GM12874 (cell line): ENCODE results near the gene MYO15B.
A peak's percentile ranks its signal among the peaks of the same experiment; 100 is the strongest.

Source experiments
- TF ChIP-seq, protein P1 (sequence below): IDR thresholded peaks from 2 replicates; pipeline ENCODE4 v1.5.1; 2011; ENCODE audit warnings: low read depth, mild to moderate bottlenecking, control low read depth, low read length, moderate library complexity; ENCODE audit not compliant: insufficient read depth

MYO15B gene

DNA sequence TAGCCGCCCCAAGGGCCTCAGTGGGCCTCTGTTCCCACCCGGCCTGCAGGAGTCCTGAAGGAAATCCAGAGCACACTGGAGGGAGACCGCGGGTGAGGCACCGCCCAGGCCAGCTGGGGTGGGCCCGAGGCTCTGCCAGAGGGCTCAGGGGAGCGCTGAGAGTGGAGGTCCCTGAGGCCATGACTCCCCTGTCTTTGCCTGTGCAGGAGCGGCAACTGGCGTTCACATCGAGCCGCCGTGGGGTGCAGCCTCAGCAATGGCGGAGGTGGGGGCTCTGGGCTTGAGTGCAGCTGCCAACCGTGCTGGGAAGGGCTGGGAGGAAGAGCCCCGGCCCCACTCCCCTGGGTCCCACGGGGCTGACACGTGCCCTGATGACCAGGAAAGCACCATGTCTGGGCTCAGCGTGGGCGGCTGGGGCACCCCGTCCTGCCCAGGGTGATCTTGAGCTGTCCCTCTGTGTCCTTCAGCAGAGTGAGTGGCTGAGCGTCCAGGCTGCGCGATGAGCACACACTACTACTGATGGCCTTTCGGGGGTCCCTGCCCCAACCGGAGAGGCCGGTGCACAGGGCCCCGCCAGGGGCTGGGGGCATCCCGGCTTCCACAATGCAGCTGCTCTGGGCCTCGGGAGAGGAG lies 13.1 kb upstream of the MYO15B start:
- TF ChIP-seq, protein P1, sequence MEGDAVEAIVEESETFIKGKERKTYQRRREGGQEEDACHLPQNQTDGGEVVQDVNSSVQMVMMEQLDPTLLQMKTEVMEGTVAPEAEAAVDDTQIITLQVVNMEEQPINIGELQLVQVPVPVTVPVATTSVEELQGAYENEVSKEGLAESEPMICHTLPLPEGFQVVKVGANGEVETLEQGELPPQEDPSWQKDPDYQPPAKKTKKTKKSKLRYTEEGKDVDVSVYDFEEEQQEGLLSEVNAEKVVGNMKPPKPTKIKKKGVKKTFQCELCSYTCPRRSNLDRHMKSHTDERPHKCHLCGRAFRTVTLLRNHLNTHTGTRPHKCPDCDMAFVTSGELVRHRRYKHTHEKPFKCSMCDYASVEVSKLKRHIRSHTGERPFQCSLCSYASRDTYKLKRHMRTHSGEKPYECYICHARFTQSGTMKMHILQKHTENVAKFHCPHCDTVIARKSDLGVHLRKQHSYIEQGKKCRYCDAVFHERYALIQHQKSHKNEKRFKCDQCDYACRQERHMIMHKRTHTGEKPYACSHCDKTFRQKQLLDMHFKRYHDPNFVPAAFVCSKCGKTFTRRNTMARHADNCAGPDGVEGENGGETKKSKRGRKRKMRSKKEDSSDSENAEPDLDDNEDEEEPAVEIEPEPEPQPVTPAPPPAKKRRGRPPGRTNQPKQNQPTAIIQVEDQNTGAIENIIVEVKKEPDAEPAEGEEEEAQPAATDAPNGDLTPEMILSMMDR, result no peak

DNA sequence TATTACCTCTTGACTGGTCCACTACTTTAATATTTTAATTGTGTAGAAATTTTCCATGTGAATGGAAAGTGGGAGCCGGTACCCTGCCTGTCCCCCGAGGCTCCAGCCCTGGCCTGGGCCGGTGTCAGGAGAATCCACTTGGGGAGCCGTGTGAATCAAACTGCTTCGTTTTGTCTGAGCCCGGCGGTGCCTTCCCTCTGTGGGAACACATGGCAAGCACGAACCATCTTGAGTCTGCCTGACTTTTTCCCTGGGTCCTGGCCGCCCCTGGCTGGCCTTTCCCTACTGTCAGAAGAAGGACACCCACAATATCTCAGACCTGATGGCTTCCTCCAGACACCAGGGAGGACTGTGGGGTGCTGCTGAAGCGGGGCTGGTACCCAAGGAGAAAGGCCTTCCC lies 12.4 kb upstream of the MYO15B start:
- TF ChIP-seq, protein P1, result no peak

DNA sequence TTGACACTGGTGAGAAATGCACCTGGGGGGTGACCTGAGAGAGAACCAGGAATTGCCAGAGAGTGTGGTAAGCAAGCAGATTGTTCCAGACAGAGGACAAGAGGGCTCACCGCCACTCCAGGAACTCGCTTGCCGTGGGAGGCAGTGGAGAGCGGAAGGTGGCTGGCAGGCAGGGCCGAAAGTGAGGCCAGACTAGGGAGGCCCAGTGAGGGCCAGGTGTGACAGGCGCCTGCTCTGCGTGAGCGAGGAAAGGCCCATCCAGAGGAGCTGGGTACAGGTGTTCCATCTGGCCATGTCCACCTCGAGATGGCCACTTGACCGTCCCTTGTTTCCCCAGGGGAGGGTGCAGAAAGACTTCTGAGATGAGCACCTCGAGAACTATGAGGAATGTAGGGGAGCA lies 11.9 kb upstream of the MYO15B start:
- TF ChIP-seq, protein P1, result no peak

DNA sequence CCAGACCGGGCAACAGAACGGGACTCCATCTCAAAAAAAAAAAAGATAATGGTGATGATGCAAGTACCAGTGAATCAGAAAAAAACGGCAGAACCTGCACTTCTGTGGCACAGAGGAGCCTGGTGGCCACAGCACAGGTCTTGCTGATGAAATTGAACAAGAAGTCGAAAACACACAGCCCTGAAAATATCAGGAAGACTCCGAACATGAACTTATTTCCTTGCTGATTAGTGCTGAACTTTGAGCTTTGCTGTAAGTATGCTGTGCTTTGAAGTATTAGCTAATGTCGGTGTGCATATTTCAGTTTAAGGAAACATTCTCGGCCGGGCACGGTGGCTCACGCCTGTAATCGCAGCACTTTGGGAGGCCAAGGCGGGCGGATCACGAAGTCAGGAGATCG lies 10.9 kb upstream of the MYO15B start:
- TF ChIP-seq, protein P1, result no peak

DNA sequence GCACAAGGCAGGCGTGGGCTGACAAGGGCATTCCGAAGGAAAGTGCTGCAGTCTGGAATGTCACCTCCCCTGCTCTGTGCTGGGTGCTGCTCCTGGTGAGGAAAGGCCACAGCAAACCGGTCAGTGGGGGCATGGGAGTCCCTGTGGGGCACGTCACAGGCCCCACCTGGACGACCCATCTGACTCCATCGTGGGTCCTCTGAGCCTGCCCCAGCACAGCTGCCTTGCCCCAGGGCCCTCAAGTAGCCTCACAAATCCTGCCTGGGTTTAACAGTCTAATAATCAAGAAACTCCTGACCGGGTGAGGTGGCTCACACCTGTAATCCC lies 2.8 kb upstream of the MYO15B start:
- TF ChIP-seq, protein P1, result no peak

DNA sequence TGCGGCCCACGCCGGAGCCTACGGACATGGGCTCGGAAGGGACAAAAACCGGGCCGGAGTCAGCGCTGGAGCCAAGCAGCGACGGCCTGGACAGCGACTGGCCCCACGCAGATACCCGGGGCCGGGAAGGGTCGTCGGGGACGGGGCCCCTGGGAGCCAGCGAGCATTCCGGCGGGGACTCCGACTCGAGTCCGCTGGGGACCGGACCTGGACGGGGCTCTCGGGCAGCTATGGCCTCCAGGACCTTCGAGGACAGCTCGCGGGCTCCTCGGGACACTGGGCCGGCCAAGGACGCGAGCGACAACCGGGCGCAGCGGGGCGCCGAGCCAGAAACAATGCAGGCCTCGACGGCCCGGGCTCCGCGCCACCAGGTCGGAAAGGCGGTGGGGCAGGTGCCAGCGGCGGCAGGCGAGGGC lies 1.0 kb downstream of the MYO15B start:
- TF ChIP-seq, protein P1, result no peak

DNA sequence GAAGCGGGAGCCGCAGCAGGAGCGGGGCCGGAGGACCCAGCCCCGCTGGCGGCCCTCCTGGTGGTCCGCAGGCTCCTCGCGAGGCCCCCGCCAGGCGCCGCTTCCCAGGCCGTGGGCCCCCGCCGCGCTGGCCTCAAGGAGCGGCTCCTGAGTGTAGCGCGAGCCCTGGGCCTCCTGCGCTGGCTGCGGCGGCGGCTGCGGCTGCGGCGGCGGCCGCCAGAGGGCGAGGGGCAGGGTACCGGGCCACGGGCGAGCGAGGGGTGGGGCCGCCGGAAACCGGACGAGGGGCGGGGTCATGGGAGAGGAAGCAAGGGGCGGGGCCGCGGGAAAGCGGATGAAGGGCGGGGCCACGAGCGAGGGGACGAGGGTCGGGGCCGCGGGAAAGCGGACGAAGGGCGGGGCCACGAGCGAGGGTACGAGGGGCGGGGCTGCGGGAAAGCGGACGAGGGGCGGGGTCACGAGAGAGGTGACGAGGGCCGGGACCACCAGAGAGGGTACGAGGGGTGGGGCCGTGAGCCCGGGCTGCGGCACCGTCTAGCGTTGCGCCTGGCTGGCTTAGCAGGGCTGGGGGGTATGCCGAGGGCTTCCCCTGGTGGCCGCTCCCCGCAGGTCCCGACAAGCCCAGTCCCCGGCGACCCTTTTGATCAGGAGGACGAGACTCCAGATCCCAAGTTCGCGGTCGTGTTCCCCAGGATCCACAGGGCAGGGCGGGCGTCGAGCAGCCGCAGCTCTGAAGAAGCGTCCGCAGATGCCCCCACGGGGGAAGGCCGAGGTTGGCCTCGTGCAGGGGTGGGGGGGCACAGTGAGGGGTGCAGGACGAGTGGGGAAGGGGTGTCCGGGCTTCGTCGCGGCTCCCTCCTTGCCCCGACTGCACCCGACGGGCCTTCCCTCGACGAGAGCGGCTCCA lies 1.7 kb downstream of the MYO15B start:
- TF ChIP-seq, protein P1, result peak; percentile 66
